Measurements from ENCODE around the gene IL25.

IL25 gene

GRCh38 chr14:23352506-23353432 lies 19.8 kb upstream of the IL25 start, which contains the start of gene SLC22A17:
Gene SLC22A17 (minus strand): TSS chr14:23352887.
- DNase-seq = peak in 55 of 56 donors; percentile 47 to 95 (median 83)

GRCh38 chr14:23353433-23353780 lies 19.2 kb upstream of the IL25 start:
- no peak for DNase-seq

- DNase-seq = no peak
Measured at GRCh38 chr14:23354990-23355389, 17.6 kb upstream of the IL25 start.

- DNase-seq = no peak
Measured at GRCh38 chr14:23355871-23356435, 16.7 kb upstream of the IL25 start.

GRCh38 chr14:23356662-23357061 lies 15.9 kb upstream of the IL25 start:
- no peak for DNase-seq

GRCh38 chr14:23357261-23357660 lies 15.3 kb upstream of the IL25 start:
- no peak for DNase-seq

- DNase-seq = no peak
Measured at GRCh38 chr14:23358042-23358441, 14.6 kb upstream of the IL25 start.

GRCh38 chr14:23358553-23359166 lies 13.9 kb upstream of the IL25 start:
- no peak for DNase-seq

- DNase-seq = no peak
Measured at GRCh38 chr14:23359167-23359626, 13.4 kb upstream of the IL25 start.

GRCh38 chr14:23359722-23360447 lies 12.7 kb upstream of the IL25 start:
- no peak for DNase-seq

GRCh38 chr14:23360496-23360895 lies 12.1 kb upstream of the IL25 start:
- peak in 46 of 56 donors; percentile 19 to 84 (median 55) for DNase-seq

- DNase-seq = peak in 27 of 56 donors; percentile 15 to 66 (median 38)
Measured at GRCh38 chr14:23361320-23361719, 11.3 kb upstream of the IL25 start.

GRCh38 chr14:23361763-23362162 lies 10.8 kb upstream of the IL25 start:
- DNase-seq = no peak

- DNase-seq = peak in 4 of 56 donors; percentile 7 to 25 (median 14)
Measured at GRCh38 chr14:23362200-23362599, 10.4 kb upstream of the IL25 start.

GRCh38 chr14:23364164-23365035 lies 8.2 kb upstream of the IL25 start:
- peak in 49 of 56 donors; percentile 29 to 82 (median 66) for DNase-seq

GRCh38 chr14:23365036-23365731 lies 7.4 kb upstream of the IL25 start, which contains the start of gene EFS:
Gene EFS (minus strand): TSS chr14:23365172. CDS start chr14:23365025, 147 bp downstream.
- peak in 38 of 56 donors; percentile 12 to 75 (median 44) for DNase-seq

GRCh38 chr14:23365732-23366425 lies 6.7 kb upstream of the IL25 start:
- peak in 43 of 56 donors; percentile 39 to 86 (median 72) for DNase-seq

- DNase-seq = peak in 50 of 56 donors; percentile 37 to 86 (median 70)
Measured at GRCh38 chr14:23366426-23366921, 6.1 kb upstream of the IL25 start.

- no peak for DNase-seq
Measured at GRCh38 chr14:23370221-23370620, 2.4 kb upstream of the IL25 start.

Measured in nucleus accumbens (tissue), 56 donors.